ENCODE results near the gene FCN1. TPM values are rescaled to one million over a fixed set of nuclear protein-coding genes. Genes with fewer than 3 reads are reported as not detected.

Gene FCN1
- total and polyA plus RNA-seq, 10 of the 15 experiments (the other 5 are each of a cell fraction or from before 2014, with no cell fraction given) = 0.08 TPM; not detected in 9

- intact Hi-C loops (cut with micrococcal nuclease; ENCODE audit: unreplicated experiment) = no loop called here
- H3K36me3 ChIP-seq (ENCODE audit: control insufficient read depth in 2 of 2, insufficient read depth in 2 of 2, low read length in 1 of 2) = no peaks in the 10 kb centered on the region
- H4K20me1 ChIP-seq (ENCODE audit: control insufficient read depth, insufficient read depth) = no peaks in the 10 kb centered on the region
- no peaks in the 10 kb centered on the region; a peak in 1 of 4 replicates for H3K27me3 ChIP-seq (replicated peaks in 1 of 2; ENCODE audit: control insufficient read depth in 2 of 2, insufficient read depth in 2 of 2, low read length in 1 of 2)
- H3K9ac ChIP-seq (ENCODE audit: control insufficient read depth, insufficient read depth, low read length) = no peak overlapping the region
- SMC1A ChIA-PET (ENCODE audit: uncharacterized antibody, unreplicated experiment) = no interaction called here
- no peak overlapping the region for H3K4me2 ChIP-seq (ENCODE audit: control insufficient read depth, insufficient read depth)
- DNase-seq (ENCODE audit: low read depth, low spot score) (no peak), FAIRE-seq (no peak), ATAC-seq (no peak)
- 35% methylated on average over 16 of the region's 16 CpGs for WGBS (ENCODE audit: insufficient coverage, insufficient replicate concordance, low lambda C conversion rate, missing lambda C conversion rate)
- no peaks in the 10 kb centered on the region; the same call in 2 of the 3 replicates for H3K9me3 ChIP-seq (replicated peaks; ENCODE audit: control insufficient read depth, insufficient read depth, low read length)
- in situ Hi-C loops (cut with MboI) = no loop called here
- CTCF ChIA-PET = no interaction called here
- H2AFZ ChIP-seq (ENCODE audit: control insufficient read depth, low read depth, low read length) = no peak overlapping the region
- RAD21 ChIA-PET (ENCODE audit: unreplicated experiment) = no interaction called here
- no peaks in the 10 kb centered on the region for H3K79me2 ChIP-seq (ENCODE audit: control insufficient read depth, insufficient read depth, low read length)
- H3K4me1 ChIP-seq (ENCODE audit: control insufficient read depth, insufficient read depth, low read length) = no peaks in the 10 kb centered on the region
- H3K27ac ChIP-seq (ENCODE audit: control insufficient read depth, insufficient read depth) = no peak overlapping the region
- POLR2A ChIA-PET = no interaction called here
- no TSS peak for BruUV-seq (replicated peaks)
- no peak overlapping the region for H3K4me3 ChIP-seq
- TF ChIP-seq ZSCAN29 (IDR thresholded peaks at IDR 0.05) (no peak), NKRF (conservative IDR thresholded peaks at IDR 0.05) (no peak), SMARCA5 (IDR thresholded peaks at IDR 0.05) (no peak), PAX5 (IDR thresholded peaks at IDR 0.05; ENCODE audit: borderline replicate concordance, low read depth, low read length) (no peak), RBBP5 (conservative IDR thresholded peaks at IDR 0.05) (no peak), IRF4 (IDR thresholded peaks at IDR 0.05; ENCODE audit: low read depth, low read length) (no peak), BACH1 (IDR thresholded peaks at IDR 0.05; ENCODE audit: borderline replicate concordance) (no peak), KDM1A (IDR thresholded peaks at IDR 0.05; ENCODE audit: borderline replicate concordance) (no peak), BHLHE40 (IDR thresholded peaks at IDR 0.05; ENCODE audit: borderline replicate concordance in 1 of 2, low read depth in 2 of 2, low read length in 1 of 2) (no peak), ATF2 (IDR thresholded peaks at IDR 0.05; ENCODE audit: low read length) (no peak), CREB1 (IDR thresholded peaks at IDR 0.05; ENCODE audit: low read depth) (no peak), ZNF622 (IDR thresholded peaks at IDR 0.05) (no peak), ZBED1 (IDR thresholded peaks at IDR 0.05; ENCODE audit: borderline replicate concordance) (no peak), ETV6 (conservative IDR thresholded peaks at IDR 0.05 in 1 of 2, IDR thresholded peaks at IDR 0.05 in 1 of 2; ENCODE audit: borderline replicate concordance in 1 of 2, low read depth in 1 of 2) (no peak), RCOR1 (conservative IDR thresholded peaks at IDR 0.05; ENCODE audit: low read depth, low read length) (no peak)
These were observed 44.6 kb upstream of the FCN1 start for GRCh38 chr9:134962065-134962972.

Data from GM12878 (cell line).